ENCODE data around the gene MCC. TPM values are rescaled to one million over a fixed set of nuclear protein-coding genes. Genes with fewer than 3 reads are reported as not detected.
A peak's percentile ranks its signal among the peaks of the same experiment; 100 is the strongest.

MCC gene
- total and polyA plus RNA-seq, 2 of the 4 experiments (the other 2 are of a cell fraction) = 5.0 to 20.6 TPM

DNA sequence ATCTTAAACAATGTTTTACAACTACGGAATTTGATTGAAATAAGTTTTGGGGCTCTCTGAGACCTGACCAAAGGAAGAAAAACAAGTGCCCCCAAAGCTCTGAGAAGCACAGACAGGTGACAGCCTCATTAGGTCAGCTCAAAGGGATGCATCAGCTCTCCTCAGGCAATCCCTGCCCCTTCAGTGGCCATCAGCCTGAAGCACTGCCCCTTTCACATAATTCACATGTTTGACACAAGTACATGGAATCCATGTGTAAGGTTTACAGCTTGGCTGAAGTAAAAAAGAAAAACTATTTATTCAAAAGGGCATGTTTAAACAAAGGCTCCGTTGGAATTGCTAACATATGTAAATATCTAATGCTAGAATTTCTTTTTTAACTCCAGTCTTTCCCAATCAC, 109.7 kb downstream of the MCC start:
- Histone ChIP-seq H3K27me3 (ENCODE audit: control insufficient read depth, insufficient read depth, low read length) (no peaks in the 10 kb centered on the region), H3K4me2 (ENCODE audit: low read depth, low read length) (no peak overlapping the region; the same call in 1 of the 2 replicates), H3K56ac (ENCODE audit: extremely low read depth, insufficient read depth, low read length) (no peak overlapping the region), H3K4me3 (ENCODE audit: insufficient read depth, low read depth, low read length) (no peak overlapping the region), H3K14ac (replicated peaks; ENCODE audit: low read depth, low read length) (no peak overlapping the region), H2BK20ac (ENCODE audit: low read depth, low read length) (no peak overlapping the region; the same call in 1 of the 2 replicates), H2BK5ac (ENCODE audit: low read depth, low read length, poor library complexity, severe bottlenecking) (no peak overlapping the region), H4K91ac (ENCODE audit: insufficient read depth, low read depth, low read length) (no peak overlapping the region), H2AK5ac (ENCODE audit: low read depth, low read length) (no peak overlapping the region), H3K4ac (ENCODE audit: low read depth, low read length) (peak overlapping the region; percentile 22; the same call in 1 of the 2 replicates), H2AFZ (replicated peaks; ENCODE audit: low read length, poor library complexity) (no peak overlapping the region), H4K5ac (ENCODE audit: low read depth, low read length) (no peak overlapping the region), H3K27ac (ENCODE audit: insufficient read depth, low read length) (peak overlapping the region; percentile 22; the same call in 1 of the 2 replicates), H3K18ac (ENCODE audit: low read depth, low read length) (no peak overlapping the region), H3K79me1 (ENCODE audit: low read depth in 1 of 2, low read length in 2 of 2) (no peaks in the 10 kb centered on the region), H3K9me3 (ENCODE audit: control insufficient read depth, insufficient read depth, low read length) (no peaks in the 10 kb centered on the region), H2AK9ac (replicated peaks; ENCODE audit: low read depth, low read length, poor library complexity) (no peak overlapping the region), H2BK120ac (ENCODE audit: low read depth, low read length) (no peak overlapping the region), H2BK15ac (ENCODE audit: low read depth, low read length) (no peak overlapping the region), H3K9ac (ENCODE audit: low read depth, low read length) (no peak overlapping the region), H4K20me1 (ENCODE audit: insufficient read depth, low read length) (no peaks in the 10 kb centered on the region), H3K23ac (ENCODE audit: low read depth, low read length) (no peak overlapping the region), H3K36me3 (ENCODE audit: control insufficient read depth, insufficient read depth, low read length) (0 out of 2 replicates have a peak, but pooled peaks cover 2% of the 10 kb centered on the region), H4K8ac (ENCODE audit: low read depth in 2 of 2, low read length in 2 of 2) (no peak overlapping the region), H3K9me1 (ENCODE audit: insufficient read depth, low read length) (no peaks in the 10 kb centered on the region), H3K4me1 (ENCODE audit: control insufficient read depth, insufficient read depth, low read length) (peaks cover 15% of the 10 kb centered on the region)
- DNase-seq (no peak), ATAC-seq (ENCODE audit: low read depth) (peak; percentile 40)
- CTCF ChIA-PET = interaction anchor here (0.6 to 1.5 kb wide), 3 partner anchors 16 to 474 kb away, joined by 3 to 5 read pairs (median 3); no protein-coding TSS in a partner anchor
- no CpG with 5 or more reads among the region's 2 CpGs for WGBS, 2 experiments (ENCODE audit: extremely low coverage in 2 of 2, insufficient read length in 1 of 2)
- TF ChIP-seq, protein P1, sequence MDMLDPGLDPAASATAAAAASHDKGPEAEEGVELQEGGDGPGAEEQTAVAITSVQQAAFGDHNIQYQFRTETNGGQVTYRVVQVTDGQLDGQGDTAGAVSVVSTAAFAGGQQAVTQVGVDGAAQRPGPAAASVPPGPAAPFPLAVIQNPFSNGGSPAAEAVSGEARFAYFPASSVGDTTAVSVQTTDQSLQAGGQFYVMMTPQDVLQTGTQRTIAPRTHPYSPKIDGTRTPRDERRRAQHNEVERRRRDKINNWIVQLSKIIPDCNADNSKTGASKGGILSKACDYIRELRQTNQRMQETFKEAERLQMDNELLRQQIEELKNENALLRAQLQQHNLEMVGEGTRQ (IDR thresholded peaks at IDR 0.05; ENCODE audit: low read depth, low read length) = no peak
- TF ChIP-seq BHLHE40 (IDR thresholded peaks at IDR 0.05; ENCODE audit: low read depth, low read length) (no peak), MAFK (IDR thresholded peaks at IDR 0.05; ENCODE audit: low read depth, low read length) (no peak), CEBPB (IDR thresholded peaks at IDR 0.05; ENCODE audit: low read depth, low read length) (no peak), MAZ (IDR thresholded peaks at IDR 0.05; ENCODE audit: borderline replicate concordance, low read depth, low read length) (no peak), FOS (IDR thresholded peaks at IDR 0.05; ENCODE audit: low read depth, low read length) (no peak), MXI1 (IDR thresholded peaks at IDR 0.05; ENCODE audit: borderline replicate concordance, low read depth, low read length) (no peak), SMC3 (IDR thresholded peaks at IDR 0.05; ENCODE audit: low read depth, low read length) (no peak), RCOR1 (IDR thresholded peaks at IDR 0.05; ENCODE audit: insufficient replicate concordance, low read length) (no peak), CHD1 (IDR thresholded peaks at IDR 0.05; ENCODE audit: low read depth, low read length) (no peak), RFX5 (IDR thresholded peaks at IDR 0.05; ENCODE audit: low read depth, low read length) (no peak), NFE2L2 (IDR thresholded peaks at IDR 0.05; ENCODE audit: low read depth, low read length) (no peak)
- TF ChIP-seq, protein P2, sequence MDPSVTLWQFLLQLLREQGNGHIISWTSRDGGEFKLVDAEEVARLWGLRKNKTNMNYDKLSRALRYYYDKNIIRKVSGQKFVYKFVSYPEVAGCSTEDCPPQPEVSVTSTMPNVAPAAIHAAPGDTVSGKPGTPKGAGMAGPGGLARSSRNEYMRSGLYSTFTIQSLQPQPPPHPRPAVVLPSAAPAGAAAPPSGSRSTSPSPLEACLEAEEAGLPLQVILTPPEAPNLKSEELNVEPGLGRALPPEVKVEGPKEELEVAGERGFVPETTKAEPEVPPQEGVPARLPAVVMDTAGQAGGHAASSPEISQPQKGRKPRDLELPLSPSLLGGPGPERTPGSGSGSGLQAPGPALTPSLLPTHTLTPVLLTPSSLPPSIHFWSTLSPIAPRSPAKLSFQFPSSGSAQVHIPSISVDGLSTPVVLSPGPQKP (IDR thresholded peaks at IDR 0.05; ENCODE audit: borderline replicate concordance, low read depth, low read length) = no peak
- POLR2A ChIA-PET (ENCODE audit: unreplicated experiment) = no interaction called here
- BruUV-seq (replicated peaks) = no TSS peak
- in situ Hi-C loops (cut with MboI; ENCODE audit: low sequenced_read_pairs) (loop anchor here (10.0 kb wide), 1 partner anchor 226 kb away; no protein-coding TSS in a partner anchor), dilution Hi-C loops (cut with HindIII; ENCODE audit: low sequenced_read_pairs, unreplicated experiment) (no loop called here), intact Hi-C loops (cut with micrococcal nuclease) (loop anchor here (5.0 kb wide), 1 partner anchor 381 kb away; no protein-coding TSS in a partner anchor)
